ENCODE measurements around the gene MKNK1.

Gene MKNK1

DNA sequence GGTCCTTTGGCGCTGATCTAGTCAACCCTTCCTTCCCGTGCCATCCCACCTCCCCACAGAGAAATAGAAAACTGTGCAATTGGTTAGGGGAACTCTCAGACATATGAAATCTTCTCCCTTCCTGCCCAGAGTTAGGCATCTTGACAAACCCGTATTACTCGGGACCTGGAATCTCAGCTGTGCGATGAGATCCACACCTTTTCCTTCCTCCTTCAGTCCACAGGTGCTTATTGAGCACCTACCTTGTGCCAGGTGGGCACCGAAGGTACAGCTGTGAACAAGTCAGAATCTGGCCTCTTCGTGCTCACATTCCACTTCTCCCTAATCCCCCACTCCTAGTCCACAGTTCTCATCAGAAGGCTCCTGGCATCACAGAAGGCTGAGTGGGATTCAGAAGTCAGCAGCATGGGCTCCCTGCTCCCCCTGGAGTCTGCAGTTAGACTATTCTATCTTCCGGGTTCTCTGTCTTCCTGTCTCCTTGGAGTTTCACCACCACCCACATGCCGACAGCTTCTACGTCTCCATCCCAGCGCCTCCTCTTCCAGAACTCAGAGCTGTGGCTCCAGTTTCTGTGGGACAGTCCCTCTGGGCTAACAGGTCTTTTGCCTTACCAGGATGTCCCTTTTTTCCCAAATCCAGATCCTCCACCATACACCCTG is 75.6 kb downstream of the MKNK1 start:
- TF ChIP-seq, protein P1, sequence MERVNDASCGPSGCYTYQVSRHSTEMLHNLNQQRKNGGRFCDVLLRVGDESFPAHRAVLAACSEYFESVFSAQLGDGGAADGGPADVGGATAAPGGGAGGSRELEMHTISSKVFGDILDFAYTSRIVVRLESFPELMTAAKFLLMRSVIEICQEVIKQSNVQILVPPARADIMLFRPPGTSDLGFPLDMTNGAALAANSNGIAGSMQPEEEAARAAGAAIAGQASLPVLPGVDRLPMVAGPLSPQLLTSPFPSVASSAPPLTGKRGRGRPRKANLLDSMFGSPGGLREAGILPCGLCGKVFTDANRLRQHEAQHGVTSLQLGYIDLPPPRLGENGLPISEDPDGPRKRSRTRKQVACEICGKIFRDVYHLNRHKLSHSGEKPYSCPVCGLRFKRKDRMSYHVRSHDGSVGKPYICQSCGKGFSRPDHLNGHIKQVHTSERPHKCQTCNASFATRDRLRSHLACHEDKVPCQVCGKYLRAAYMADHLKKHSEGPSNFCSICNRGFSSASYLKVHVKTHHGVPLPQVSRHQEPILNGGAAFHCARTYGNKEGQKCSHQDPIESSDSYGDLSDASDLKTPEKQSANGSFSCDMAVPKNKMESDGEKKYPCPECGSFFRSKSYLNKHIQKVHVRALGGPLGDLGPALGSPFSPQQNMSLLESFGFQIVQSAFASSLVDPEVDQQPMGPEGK (CRISPR knock-in tag; IDR thresholded peaks at IDR 0.05; ENCODE audit: borderline replicate concordance): no peak
- TF ChIP-seq, protein P2, sequence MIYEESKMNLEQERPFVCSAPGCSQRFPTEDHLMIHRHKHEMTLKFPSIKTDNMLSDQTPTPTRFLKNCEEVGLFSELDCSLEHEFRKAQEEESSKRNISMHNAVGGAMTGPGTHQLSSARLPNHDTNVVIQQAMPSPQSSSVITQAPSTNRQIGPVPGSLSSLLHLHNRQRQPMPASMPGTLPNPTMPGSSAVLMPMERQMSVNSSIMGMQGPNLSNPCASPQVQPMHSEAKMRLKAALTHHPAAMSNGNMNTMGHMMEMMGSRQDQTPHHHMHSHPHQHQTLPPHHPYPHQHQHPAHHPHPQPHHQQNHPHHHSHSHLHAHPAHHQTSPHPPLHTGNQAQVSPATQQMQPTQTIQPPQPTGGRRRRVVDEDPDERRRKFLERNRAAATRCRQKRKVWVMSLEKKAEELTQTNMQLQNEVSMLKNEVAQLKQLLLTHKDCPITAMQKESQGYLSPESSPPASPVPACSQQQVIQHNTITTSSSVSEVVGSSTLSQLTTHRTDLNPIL (CRISPR knock-in tag; IDR thresholded peaks at IDR 0.05; ENCODE audit: low read depth): no peak
- TF ChIP-seq ARNTL (CRISPR knock-in tag; IDR thresholded peaks at IDR 0.05; ENCODE audit: borderline replicate concordance, low read depth): no peak
- TF ChIP-seq GLIS3 (CRISPR knock-in tag; IDR thresholded peaks at IDR 0.05): no peak
- TF ChIP-seq ISL1 (CRISPR knock-in tag; IDR thresholded peaks at IDR 0.05): no peak
- TF ChIP-seq ZNF565 (CRISPR knock-in tag; conservative IDR thresholded peaks at IDR 0.05; ENCODE audit: low read depth): no peak
- TF ChIP-seq, protein P3, sequence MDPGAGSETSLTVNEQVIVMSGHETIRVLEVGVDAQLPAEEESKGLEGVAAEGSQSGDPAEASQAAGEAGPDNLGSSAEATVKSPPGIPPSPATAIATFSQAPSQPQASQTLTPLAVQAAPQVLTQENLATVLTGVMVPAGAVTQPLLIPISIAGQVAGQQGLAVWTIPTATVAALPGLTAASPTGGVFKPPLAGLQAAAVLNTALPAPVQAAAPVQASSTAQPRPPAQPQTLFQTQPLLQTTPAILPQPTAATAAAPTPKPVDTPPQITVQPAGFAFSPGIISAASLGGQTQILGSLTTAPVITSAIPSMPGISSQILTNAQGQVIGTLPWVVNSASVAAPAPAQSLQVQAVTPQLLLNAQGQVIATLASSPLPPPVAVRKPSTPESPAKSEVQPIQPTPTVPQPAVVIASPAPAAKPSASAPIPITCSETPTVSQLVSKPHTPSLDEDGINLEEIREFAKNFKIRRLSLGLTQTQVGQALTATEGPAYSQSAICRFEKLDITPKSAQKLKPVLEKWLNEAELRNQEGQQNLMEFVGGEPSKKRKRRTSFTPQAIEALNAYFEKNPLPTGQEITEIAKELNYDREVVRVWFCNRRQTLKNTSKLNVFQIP (CRISPR knock-in tag; IDR thresholded peaks at IDR 0.05; ENCODE audit: borderline replicate concordance, low read depth): no peak
- no peak for TF ChIP-seq ZNF70 (CRISPR knock-in tag; IDR thresholded peaks at IDR 0.05)
- TF ChIP-seq SNAI2 (CRISPR knock-in tag; IDR thresholded peaks at IDR 0.05): no peak
- TF ChIP-seq OSR1 (CRISPR knock-in tag; IDR thresholded peaks at IDR 0.05): no peak
- TF ChIP-seq ZFP3 (CRISPR knock-in tag; IDR thresholded peaks at IDR 0.05): no peak
- no peak for TF ChIP-seq PPARA (CRISPR knock-in tag; IDR thresholded peaks at IDR 0.05; ENCODE audit: borderline replicate concordance)
- TF ChIP-seq, protein P4, sequence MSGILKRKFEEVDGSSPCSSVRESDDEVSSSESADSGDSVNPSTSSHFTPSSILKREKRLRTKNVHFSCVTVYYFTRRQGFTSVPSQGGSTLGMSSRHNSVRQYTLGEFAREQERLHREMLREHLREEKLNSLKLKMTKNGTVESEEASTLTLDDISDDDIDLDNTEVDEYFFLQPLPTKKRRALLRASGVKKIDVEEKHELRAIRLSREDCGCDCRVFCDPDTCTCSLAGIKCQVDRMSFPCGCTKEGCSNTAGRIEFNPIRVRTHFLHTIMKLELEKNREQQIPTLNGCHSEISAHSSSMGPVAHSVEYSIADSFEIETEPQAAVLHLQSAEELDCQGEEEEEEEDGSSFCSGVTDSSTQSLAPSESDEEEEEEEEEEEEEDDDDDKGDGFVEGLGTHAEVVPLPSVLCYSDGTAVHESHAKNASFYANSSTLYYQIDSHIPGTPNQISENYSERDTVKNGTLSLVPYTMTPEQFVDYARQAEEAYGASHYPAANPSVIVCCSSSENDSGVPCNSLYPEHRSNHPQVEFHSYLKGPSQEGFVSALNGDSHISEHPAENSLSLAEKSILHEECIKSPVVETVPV (CRISPR knock-in tag; IDR thresholded peaks at IDR 0.05): no peak
- TF ChIP-seq ZNF8 (CRISPR knock-in tag; IDR thresholded peaks at IDR 0.05): no peak
- ATAC-seq: peak; percentile 9; the same call in 1 of the 3 replicates

DNA sequence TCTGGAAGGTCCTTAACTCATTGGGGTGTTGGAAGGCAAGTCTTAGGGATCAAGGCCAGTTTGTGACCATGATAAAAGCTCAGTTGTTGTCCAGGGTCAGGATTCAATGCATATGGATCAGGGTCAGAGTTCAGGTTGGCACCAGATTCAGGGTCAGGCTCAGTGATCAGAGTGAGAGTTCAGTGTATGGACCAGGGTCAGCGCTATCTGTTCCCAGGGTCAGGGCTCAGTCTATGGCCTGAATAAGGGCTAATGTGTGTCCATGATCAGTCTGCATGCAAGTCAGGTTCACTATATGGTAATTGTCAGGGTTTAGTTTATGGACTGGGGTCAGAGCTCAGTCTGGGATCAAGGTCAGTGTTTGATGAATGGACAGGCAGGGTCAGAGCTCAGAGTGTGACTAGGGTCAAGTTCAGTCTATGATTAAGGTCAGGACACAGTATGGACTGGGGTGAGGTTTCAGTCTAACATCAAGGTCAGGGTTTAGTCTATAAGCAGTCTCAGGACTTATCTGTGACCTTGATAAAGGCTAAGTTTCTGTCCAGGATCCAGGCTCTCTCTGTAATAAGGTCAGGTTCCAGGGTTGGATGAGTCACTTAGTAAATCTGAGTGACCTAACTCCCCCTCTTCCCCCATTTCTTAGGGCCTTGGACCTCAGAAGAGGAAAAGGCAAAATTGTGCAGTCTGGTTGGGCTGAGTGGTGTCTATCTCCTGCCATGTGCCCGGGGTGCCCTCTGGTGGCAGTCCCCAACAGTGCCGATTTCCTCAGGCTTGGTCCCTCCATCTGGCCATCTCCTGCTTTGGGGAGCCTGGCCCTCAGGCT is 76.4 kb downstream of the MKNK1 start:
- TF ChIP-seq TOX (CRISPR knock-in tag; IDR thresholded peaks at IDR 0.05; ENCODE audit: borderline replicate concordance) (no peak), ESRRG (CRISPR knock-in tag; IDR thresholded peaks at IDR 0.05) (no peak)
- peak; percentile 94 for ATAC-seq

DNA sequence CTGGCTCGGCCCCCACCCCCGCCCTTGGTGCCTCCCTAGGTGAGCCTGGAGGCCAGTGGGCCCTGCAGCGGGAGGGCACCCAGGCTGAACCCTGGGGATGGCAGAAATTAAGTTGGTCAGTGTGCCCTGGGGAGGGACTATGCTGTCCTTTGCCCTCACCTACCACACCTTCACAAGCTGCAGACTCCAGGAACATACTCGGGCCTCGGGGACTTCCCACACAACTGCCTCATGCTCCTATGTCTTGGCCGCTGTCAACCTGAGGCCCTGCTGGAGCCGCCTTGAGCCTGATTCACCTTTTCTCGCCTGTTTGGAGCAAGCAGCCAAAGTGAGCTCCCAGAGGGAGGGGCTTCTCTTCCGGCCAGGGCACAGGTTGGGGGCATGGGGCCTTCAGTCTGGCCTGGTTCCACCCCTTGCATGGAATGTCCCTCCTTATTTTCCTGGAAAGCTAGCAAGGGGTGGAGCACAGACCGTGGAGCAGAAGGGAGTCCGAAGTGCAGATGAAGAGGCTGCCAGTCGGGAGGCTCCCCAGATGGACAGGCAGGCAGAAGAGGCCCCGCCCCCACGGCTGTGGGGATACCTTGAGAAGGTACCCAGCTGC is 77.3 kb downstream of the MKNK1 start:
- TF ChIP-seq ARNTL (CRISPR knock-in tag; IDR thresholded peaks at IDR 0.05; ENCODE audit: borderline replicate concordance, low read depth) (no peak), OSR1 (CRISPR knock-in tag; IDR thresholded peaks at IDR 0.05) (no peak), ZNF70 (CRISPR knock-in tag; IDR thresholded peaks at IDR 0.05) (no peak), BACH2 (CRISPR knock-in tag; IDR thresholded peaks at IDR 0.05; ENCODE audit: borderline replicate concordance) (no peak), RARB (CRISPR knock-in tag; IDR thresholded peaks at IDR 0.05) (no peak)
- TF ChIP-seq, protein P2 (CRISPR knock-in tag; IDR thresholded peaks at IDR 0.05; ENCODE audit: low read depth): no peak
- no peak for ATAC-seq
